HG03135 (cell line): Measurements from ENCODE around the gene DECR2.
"Not testable (repeated sequence)": the region's sequence is repeated elsewhere in the genome, so short reads cannot be mapped to it uniquely, and the experiment has no call there.

Experiments
- ATAC-seq: cut with Tn5 transposase; IDR thresholded peaks from one replicate; pipeline ENCODE4 v1.9.1; 2021; ENCODE audit warnings: mild to moderate bottlenecking, moderate library complexity; ENCODE audit not compliant: unreplicated experiment

DECR2 gene

DNA sequence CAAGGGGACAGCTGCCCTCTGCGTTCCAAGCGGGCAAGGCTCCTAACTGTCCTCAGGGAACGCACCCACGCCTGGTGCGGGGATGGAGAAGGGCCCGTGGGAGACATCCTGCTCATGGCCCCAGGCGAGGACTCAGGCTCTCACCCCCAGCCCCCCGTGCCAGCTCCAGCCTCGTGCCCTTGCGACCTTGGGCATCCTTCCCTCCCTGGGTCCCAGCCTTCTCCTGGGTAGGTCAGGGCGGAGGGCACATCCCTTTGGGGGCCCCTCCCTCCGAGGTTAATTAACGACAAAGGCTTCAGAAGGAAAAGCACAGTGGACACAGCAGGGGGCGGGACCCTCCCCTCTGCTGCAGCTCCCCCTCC, 22.9 kb upstream of the DECR2 start:
- ATAC-seq: no peak

DNA sequence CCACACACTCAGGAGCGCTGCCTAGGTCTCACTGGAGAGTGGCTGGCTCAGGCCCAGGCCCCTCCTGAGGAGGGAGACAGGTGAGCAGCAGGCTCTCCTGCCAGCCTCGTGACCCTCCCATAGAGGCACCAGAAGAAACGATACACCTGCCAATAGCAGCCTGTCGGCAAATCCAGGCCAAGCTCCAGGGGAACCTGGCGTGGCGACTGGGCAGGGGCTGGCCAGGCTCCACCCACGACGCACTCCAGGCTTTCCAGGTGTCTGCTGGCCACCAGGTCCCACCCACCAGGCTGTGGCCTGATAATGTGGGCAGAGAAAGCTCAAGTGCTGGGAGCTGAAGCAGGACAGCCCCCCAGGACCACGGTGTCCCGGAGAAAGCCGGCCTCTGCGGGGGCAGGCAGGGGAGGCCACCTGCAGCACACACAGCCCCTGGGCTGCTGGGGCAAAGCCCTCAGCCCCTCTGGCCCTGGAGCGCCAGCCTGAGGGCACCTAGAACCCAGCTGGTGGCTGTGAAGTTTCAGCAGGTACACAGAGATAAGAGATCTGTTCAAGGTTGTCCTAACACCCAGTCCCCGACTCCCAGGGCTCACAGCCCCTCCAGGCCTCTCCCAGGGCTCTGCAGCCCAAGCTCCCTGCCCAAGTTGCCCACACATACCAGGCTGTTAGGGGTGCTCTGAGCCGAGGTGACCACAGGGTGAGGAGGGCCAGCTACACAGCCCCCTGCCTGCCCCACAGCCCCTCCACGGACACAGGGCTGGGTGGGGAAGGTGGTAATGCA, 22.3 kb upstream of the DECR2 start:
- no peak for ATAC-seq

DNA sequence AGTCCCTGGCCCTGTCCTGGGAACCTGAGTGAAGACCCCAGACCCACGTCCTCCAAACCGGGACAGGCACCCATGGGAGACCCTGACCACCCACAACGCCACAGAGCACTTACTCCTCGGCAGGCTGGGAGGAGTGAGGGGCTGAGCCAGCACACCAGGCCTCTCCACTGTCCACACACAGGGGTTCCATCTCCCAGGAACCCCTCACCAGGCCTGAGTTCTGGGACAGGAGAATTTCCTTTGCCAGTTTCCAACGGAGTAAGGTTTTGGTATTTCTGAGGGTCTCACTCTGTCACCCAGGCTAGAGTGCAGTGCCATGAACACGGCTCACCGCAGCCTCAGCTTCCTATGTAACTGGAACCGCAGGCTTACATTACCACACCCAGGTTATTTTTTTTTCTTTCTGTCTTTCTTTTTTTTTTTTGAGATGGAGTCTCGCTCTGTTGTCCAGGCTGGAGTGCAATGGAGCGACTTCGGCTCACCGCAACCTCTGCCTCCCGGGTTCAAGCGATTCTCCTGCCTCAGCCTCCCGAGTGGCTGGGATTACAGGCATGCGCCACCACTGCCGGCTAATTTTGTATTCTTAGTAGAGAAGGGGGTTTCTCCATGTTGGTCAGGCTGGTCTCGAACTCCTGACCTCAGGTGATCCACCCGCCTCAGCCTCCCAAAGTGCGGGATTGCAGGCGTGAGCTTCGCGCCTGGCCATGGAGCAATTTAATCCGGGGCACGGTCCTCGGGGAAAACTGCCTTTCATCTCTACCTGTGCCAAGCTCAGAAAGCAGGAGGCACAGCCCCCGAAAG, 21.5 kb upstream of the DECR2 start:
- no peak for ATAC-seq

DNA sequence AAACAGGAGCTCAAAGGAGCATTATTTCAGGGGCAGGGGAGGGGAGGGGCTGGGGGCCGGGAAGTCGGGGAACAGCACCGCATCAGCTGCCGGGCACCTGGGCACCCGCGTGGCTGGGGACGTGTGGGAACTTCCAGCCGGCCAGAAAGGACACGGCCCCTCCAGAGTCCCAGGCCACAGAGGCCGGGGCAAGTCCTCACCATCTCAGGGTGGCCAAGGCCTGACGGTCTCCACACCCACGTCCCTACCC, 21.0 kb upstream of the DECR2 start:
- ATAC-seq: no peak

DNA sequence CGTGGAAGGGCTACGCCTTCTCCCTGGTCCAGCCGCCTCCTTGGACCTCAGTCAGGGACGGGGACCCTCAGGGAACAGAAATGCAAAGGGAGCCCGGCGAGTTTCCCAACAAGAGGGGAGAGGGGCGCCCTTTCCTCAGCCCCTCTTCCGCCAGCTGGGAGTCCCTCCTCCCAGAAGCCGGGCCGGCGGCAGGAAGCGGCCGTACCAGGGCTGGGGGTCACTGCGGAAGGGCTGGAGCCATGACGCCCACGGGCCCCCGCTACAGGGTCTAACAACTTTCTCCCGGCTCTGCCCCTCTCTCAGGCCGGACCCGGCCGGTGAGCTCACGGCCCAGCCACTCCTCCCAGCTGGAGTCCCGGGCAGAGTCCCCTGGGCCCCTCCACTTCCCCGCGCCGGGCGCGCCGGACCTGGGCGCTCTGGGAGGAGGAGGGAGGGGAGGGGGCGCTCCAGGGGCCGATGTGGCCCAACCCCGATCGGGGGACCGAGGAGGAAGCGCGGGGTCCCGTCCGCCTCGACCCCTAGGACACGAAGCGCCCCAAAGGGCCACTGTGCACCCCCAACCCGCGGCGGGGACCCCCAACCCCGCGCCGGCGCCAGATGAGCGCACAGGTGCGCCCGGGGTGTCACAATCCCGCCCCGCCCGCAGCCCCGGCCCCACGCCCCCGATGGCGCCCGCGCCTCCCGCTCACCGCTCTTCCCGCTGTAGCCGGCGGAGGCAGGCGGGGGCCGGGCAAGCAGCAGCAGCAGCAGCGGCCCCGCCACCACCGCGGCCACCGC, 20.5 kb upstream of the DECR2 start:
- ATAC-seq: peak; percentile 19

DNA sequence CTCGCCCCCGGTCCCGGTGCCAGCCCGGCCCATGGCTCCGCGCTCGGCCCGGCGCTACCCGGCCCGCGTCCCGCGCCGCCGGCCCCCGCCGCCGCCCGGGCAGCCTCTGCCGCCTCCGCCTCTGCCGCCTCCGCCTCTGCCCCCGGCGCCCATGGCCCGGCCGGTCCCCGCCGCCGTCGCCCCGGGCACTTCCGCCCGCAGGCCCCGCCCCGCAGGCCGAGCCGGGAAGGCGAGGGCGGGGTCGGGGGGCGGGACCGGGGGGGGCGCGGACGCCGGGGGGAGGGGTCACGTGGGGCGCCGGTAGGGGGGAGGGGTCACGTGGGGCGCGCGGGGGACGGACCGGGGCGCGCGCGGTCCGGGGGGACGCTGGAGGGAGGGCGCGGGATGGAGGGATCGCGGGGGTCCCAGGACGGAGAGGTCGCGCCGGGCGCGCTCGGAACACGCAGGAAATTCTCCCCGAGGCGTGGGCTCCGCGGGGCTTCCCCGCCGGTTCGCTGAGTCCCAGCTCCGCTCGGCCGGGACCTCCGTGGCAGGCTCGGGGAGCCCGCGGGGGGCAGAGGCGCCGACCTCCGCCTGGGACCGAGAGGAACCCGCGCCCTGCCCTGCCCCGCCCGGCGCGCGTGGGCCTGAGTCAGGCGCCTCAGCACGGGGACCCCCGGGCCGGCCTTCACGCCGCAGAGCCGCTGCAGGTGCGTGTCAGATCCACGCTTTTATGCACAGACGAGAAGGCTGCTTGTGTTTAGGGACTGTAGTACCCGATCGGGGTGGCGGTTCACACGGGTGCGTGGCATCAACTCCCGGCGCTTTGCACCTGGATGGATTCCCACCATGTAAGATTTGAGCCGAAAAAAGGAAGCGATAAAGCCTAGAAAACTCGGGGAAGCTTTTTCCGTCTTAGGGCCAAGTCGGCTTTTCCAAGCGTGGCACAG, 19.6 kb upstream of the DECR2 start, which contains the start of gene PGAP6:
Gene PGAP6, minus strand, starts transcription at position 190 of the 929 bp plus-strand sequence. Its CDS starts 157 bp downstream, at position 33.
- peak; percentile 51 for ATAC-seq

DNA sequence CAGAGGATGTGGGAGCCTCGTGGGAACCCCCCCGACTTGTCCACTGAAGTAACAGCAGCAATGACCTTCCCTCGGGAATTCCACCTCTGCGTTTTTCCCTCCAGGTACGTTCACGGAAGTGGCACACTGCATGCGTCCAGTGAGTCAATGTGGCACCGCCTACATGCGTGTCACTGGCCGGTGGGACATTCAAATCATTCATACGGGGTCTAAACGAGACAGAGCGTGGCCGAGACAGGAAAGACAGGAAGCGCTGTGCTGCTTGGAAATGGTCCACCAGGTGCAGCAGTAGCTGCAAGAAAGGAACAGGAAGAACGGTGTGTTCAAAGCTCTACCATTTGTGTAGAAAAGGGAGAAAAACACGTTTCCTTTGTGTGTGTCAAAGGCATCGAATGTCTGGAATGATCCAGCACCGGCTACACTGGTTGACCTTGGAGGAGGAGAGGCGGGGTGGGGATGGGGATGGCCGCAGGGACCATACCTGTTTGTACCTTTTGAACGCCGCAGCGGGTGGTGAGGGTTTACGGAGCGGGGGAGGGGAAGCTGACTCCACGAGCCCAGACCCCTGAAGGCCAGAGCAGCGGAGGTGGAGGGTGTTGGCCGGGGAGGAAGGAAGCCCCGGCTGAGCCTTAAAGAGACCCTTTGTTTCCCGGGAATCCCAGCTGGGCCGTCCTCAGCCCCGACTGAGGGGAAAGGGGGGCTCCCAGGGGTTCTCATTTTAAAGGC, 18.2 kb upstream of the DECR2 start:
- no peak for ATAC-seq

DNA sequence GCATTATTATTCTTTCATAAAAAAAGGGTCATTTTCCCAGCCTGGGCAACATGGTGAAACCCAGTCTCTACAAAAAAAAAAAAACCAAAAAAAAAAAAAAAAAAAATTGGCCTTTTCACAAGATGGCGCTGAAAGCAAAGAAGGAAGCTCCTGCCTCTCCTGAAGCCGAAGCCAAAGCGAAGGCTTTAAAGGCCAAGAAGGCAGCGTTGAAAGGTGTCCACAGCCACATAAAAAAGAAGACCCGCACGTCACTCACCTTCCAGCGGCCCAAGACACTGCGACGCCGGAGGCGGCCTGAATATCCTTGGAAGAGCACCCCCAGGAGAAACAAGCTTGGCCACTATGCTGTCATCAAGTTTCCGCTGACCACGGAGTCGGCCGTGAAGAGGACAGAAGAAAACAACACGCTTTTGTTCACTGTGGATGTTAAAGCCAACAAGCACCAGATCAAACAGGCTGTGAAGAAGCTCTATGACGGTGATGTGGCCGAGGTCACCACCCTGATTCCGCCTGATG, 15.0 kb upstream of the DECR2 start:
- ATAC-seq: no peak

DNA sequence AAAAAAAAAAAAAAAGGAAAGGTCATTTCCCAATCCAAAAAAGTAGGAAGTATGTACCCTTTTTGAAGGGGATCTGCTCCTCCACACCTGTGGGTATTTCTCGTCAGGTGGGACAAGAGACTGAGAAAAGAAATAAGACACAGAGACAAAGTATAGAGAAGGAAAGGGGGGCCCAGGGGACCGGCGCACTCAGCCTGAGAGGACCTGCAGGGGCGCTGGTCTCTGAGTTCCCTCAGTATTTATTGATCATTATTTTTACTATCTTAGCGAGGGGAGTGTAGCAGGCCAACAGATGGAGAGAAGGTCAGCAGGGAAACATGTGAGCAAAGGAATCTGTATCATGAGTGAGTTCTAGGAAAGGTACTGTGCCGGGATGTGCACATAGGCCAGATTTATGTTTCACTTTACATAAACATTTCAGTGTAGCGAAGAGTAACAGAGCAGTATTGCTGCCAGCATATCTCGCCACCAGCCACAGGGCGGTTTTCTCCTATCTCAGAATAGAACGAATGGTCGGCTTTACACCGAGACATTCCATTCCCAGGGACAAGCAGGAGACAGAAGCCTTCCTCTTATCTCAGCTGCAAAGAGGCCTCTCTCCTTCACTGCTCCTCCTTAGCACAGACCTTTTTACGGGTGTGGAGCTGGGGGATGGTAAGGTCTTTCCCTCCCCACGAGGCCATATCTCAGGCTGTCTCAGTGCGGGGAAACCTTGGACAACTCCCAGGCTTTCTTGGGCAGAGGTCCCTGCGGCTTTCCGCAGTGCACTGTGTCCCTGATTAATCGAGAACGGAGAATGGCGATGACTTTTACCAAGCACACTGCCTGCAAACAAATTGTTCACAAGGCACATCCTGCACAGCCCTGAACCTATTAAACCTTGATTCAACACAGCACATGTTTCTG, 13.7 kb upstream of the DECR2 start:
- not testable (repeated sequence) for ATAC-seq

DNA sequence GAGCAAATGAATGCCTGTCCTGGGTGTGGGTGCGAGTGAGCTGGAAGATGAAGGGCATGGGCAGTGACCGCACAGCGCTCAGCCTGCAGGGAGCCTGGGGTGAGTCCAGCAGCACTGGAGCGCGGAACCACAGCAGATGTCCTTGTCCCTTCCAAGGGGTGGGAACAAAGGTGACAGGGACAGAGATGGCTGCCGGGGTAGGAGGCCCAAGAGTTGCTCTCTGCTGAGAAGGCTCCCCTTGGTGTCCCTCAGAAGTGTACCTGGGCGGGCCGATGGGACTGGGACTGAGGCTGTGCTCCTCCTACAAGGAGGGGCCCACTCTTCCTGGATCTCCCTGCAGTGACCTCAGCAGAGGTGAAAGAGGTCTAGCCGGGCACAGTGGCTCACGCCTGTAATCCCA, 12.3 kb upstream of the DECR2 start:
- ATAC-seq: no peak

DNA sequence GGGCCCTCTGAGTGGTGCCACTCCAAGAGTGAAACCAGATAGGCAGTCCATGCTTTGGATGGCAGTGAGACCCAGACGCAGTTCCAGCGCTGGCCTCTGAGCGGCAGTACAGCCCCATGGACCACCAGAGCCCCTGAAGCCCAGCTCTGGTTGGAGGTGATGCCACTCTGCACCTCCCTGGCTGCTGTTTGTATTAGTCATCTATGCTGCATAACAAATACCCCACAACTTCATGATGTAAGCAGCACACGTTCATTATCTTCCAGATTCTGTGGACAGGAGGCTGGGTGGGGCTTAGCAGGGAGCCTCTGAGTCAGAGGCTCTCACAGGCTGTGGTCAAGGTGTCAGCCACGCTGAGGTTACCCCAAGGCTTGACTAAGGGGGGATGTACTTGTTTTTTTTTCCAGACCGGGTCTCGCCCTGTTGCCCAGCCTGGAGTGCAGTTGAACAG, 9.8 kb upstream of the DECR2 start:
- ATAC-seq: no peak

DNA sequence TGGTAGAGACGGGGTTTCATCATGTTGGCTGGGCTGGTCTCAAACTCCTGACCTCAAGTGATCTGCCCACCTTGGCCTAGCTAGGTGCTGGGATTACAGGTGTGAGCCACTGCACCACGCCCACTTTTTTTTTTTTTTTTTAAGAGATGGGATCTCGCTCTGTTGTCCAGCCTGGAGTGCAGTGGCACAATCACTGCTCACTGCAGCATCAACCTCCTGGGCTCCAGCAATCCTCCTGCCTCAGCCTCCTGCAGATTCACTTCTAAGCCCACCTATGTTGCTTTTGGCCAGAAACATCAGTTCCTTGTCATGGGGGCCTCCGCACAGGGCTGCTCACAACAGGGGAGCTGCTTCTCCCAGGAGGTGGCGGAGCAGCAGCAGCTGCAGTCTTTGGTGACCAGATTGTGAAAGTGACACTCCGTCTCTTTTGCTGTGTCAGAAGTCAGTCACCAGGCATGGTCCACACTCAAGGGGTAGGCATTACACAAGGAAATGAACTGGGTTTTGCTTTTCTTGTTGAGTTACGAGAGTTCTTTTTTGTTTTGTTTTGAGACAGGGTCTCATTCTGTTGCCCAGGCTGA, 9.1 kb upstream of the DECR2 start:
- no peak for ATAC-seq

DNA sequence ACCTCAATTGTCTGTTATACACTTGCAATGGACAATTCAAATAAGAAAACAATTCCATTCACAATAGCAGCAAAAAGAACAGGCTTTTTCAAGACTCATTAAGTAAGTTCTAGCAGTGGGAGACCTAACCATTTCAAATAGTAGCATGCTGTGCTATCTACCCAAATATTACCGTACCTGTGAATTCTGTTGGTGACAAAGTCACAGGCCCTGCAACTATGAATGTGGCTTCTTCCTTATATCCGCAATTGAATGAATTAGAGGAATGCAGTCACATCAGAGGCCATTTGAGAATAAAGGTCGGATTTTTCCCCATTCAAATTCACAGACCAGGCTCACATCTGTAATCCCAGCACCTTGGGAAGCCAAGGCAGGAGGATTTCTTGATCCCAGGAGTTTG, 5.5 kb upstream of the DECR2 start:
- ATAC-seq: no peak

DNA sequence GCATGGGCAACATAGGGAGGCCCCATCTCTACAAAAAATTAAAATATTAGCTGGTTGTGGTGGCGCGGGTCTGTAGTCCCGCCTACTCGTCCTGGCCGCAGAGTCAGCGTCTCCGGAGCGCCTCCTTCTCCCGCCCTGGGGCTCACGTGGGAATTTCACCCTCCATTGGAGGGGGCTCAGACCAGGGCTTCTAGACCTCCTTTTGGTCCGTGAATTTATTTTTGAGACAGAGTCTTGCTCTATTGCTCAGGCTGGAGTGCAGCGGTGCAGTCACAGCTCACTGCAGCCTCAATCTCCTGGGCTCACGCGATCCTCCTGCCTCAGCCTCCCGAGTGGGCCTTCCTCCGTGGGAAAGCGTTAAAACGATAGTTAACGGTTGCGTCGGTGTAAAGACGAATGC, 5.1 kb upstream of the DECR2 start:
- no peak for ATAC-seq

DNA sequence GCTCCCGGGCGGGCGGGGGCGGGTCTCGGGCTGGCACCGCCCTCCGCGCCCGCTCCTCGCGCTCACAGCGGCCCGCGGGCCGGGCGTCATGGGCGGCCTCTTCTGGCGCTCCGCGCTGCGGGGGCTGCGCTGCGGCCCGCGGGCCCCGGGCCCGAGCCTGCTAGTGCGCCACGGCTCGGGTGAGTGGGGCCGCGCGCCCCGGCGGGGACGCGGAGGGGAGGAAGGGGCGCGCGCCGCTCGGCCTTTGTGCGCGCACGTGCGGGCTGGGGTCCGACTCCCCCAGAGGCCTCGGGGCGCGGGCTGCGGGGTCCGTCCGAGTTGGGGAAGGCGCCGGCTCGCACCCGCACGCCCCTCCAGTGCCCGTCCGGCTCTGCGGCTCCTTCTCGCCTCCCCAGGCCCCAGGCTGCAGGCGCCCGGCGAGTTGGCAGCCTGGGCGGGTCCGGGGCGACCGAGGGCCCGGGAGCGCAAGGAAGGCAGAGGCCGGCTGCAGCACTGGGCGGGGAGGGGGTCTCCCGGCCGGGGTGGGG, 4.5 kb upstream of the DECR2 start, which contains the start of gene NME4:
Gene NME4, plus strand, starts transcription at position 65 of the 527 bp plus-strand sequence. Its CDS starts 24 bp downstream, at position 89.
- ATAC-seq: no peak

DNA sequence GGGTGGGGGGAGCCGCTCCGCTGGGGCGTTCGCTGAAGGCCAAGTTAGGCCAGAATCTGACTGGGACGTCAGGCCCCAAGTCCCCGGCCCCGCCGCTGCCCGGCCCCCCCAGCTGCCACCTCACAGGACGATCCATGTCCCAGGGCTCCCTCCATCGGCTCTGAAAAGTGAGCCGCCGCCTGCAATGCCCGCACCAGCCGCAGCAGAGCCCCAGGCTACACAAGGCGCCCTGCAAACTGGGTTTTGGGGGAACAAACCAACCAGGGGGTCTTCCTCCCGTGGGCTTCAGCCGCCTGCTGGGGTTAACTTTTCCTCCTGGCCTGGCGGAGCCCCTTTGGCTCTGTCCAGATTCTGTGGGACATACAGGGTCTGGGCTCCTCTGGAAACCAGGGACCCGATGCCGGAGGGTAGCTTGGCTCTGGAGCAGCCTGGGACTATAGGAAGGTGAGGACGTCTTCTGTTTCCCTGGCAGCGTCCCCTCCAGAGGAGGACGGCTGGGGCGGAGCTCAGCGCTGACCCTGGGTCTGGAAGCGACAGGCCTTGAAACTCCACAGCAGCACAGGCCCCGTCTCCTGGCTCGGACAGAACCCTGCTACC, 3.9 kb upstream of the DECR2 start:
- ATAC-seq: no peak

DNA sequence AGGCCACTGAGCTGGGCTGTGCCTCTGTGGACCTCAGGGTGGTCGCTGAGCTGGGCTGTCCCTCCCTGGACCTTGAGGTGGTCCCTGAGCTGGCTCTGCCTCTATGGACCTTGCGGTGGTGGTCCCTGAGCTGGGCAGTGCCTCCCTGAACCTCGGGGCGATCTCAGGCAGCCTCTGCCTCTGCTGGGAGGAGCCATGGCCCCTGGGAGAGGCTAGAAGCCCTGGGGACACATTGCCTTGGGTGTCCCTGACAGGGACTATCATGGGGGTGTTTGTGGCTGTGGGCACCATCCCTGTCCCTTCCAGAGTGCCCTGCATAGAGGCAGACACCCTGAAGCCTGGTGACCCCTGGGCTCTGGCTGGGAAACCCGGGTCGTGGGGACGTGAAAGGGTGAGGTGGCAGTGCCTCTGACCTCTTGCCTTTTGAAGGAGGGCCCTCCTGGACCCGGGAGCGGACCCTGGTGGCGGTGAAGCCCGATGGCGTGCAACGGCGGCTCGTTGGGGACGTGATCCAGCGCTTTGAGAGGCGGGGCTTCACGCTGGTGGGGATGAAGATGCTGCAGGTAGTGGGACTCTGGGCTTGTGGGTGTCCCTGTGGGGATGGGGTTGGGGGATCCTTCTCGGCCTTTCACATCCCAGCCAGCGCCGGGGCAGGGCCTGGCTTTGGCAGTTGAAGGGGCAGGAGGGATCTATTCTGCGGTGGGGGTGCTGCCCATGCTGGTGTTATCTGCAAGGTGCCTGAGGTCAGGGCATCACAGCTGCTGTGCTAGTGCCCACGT, 2.9 kb upstream of the DECR2 start:
- no peak for ATAC-seq
